SK-N-MC (cell line): ENCODE data around the gene TMEM8B.

Experiments
- DNase-seq: peaks from one replicate; pipeline ENCODE4 v3.0.0-alpha.2; 2011; ENCODE audit warnings: low read depth, low spot score
- H3K27ac ChIP-seq: fragments of 200-600 bp; sonication (generic); 2 replicates; pipeline ENCODE4 v1.5.1; 2016; ENCODE audit warnings: mixed run types
- H3K36me3 ChIP-seq: fragments of 200-600 bp; sonication (generic); 2 replicates; pipeline ENCODE4 v1.6.1; 2017; ENCODE audit warnings: antibody characterized with exemption, low read length, mixed read lengths; ENCODE audit not compliant: insufficient read depth
- H3K4me3 ChIP-seq: fragments of 200-600 bp; sonication (generic); 2 replicates; pipeline ENCODE4 v1.5.1; 2016
- H3K9ac ChIP-seq: fragments of 200-600 bp; sonication (generic); 2 replicates; pipeline ENCODE4 v1.8.0; 2017; ENCODE audit warnings: mixed run types, mixed read lengths; ENCODE audit not compliant: insufficient read length
- H3K9me3 ChIP-seq: fragments of 200-600 bp; sonication (generic); 2 replicates; pipeline ENCODE4 v1.6.1; 2017; ENCODE audit warnings: low read depth, mild to moderate bottlenecking, antibody characterized with exemption, low read length, moderate library complexity, mixed read lengths
- EZH2 ChIP-seq: fragments of 200-600 bp; sonication (generic); IDR thresholded peaks from one replicate; pipeline ENCODE4 v1.6.1; 2017; ENCODE audit warnings: antibody characterized with exemption
- FOXP2 ChIP-seq: optimal IDR thresholded peaks from 2 replicates; pipeline ENCODE3; 2011; ENCODE audit warnings: mild to moderate bottlenecking, moderate library complexity; ENCODE audit not compliant: insufficient read depth; ENCODE audit errors: extremely low read length, control extremely low read depth
- POLR2AphosphoS5 ChIP-seq: IDR thresholded peaks from 2 replicates; pipeline ENCODE4 v1.6.1; 2012; ENCODE audit warnings: mild to moderate bottlenecking, low read depth, low read length, borderline replicate concordance

The TMEM8B gene

GRCh38 chr9:35852876-35853865 lies 24.1 kb downstream of the TMEM8B start:
- H3K36me3 ChIP-seq = no peaks in the 10 kb centered on the region
- no peak for TF ChIP-seq POLR2AphosphoS5
- TF ChIP-seq FOXP2 = no peak
- TF ChIP-seq EZH2 = no peak
- H3K9me3 ChIP-seq = no peaks in the 10 kb centered on the region
- DNase-seq = no peak
- H3K4me3 ChIP-seq = no peak overlapping the region
- H3K27ac ChIP-seq = no peak overlapping the region
- no peak overlapping the region for H3K9ac ChIP-seq

GRCh38 chr9:35854091-35854762 lies 25.2 kb downstream of the TMEM8B start:
- no peak overlapping the region for H3K4me3 ChIP-seq
- TF ChIP-seq FOXP2 (no peak), POLR2AphosphoS5 (no peak), EZH2 (no peak)

GRCh38 chr9:35856206-35856605 lies 27.2 kb downstream of the TMEM8B start:
- DNase-seq = no peak
- TF ChIP-seq EZH2 (no peak), FOXP2 (no peak)
- no peaks in the 10 kb centered on the region for H3K9me3 ChIP-seq
- no peak overlapping the region for H3K27ac ChIP-seq
- H3K36me3 ChIP-seq = no peaks in the 10 kb centered on the region
- no peak overlapping the region for H3K4me3 ChIP-seq
- H3K9ac ChIP-seq = no peak overlapping the region

More at GRCh38 chr9:35854091-35854762, 25.2 kb downstream of the TMEM8B start:
- Histone ChIP-seq H3K27ac (no peak overlapping the region), H3K9me3 (no peaks in the 10 kb centered on the region), H3K9ac (no peak overlapping the region), H3K36me3 (no peaks in the 10 kb centered on the region)
- DNase-seq = no peak

- Histone ChIP-seq H3K9me3 (no peaks in the 10 kb centered on the region), H3K9ac (no peak overlapping the region), H3K27ac (no peak overlapping the region), H3K36me3 (no peaks in the 10 kb centered on the region), H3K4me3 (no peak overlapping the region)
- no peak for DNase-seq
- TF ChIP-seq POLR2AphosphoS5 = no peak
- TF ChIP-seq EZH2 = no peak
- TF ChIP-seq FOXP2 = no peak
Observed at GRCh38 chr9:35856882-35857281, 27.9 kb downstream of the TMEM8B start.

- H3K9ac ChIP-seq = no peak overlapping the region
- H3K9me3 ChIP-seq = no peaks in the 10 kb centered on the region
- no peak overlapping the region for H3K27ac ChIP-seq
- TF ChIP-seq EZH2 = no peak
- no peak for TF ChIP-seq POLR2AphosphoS5
- no peak for TF ChIP-seq FOXP2
- no peak overlapping the region for H3K4me3 ChIP-seq
- H3K36me3 ChIP-seq = no peaks in the 10 kb centered on the region
- DNase-seq = no peak
Observed at GRCh38 chr9:35858458-35858857, 29.4 kb downstream of the TMEM8B start.

GRCh38 chr9:35859310-35859989 lies 30.4 kb downstream of the TMEM8B start:
- Histone ChIP-seq H3K36me3 (no peaks in the 10 kb centered on the region), H3K27ac (no peak overlapping the region), H3K9me3 (no peaks in the 10 kb centered on the region), H3K9ac (no peak overlapping the region), H3K4me3 (no peak overlapping the region)
- no peak for DNase-seq
- no peak for TF ChIP-seq EZH2
- no peak for TF ChIP-seq FOXP2
- TF ChIP-seq POLR2AphosphoS5 = no peak

- Histone ChIP-seq H3K9me3 (no peaks in the 10 kb centered on the region), H3K4me3 (no peak overlapping the region), H3K36me3 (no peaks in the 10 kb centered on the region), H3K9ac (no peak overlapping the region), H3K27ac (no peak overlapping the region)
- TF ChIP-seq FOXP2 = no peak
- DNase-seq = no peak
Observed at GRCh38 chr9:35859990-35860339, 30.9 kb downstream of the TMEM8B start.

- no peaks in the 10 kb centered on the region for H3K36me3 ChIP-seq
- no peak for TF ChIP-seq FOXP2
- no peak for TF ChIP-seq POLR2AphosphoS5
- TF ChIP-seq EZH2 = no peak
- no peak for DNase-seq
- H3K9ac ChIP-seq = no peak overlapping the region
- H3K27ac ChIP-seq = no peak overlapping the region
- no peaks in the 10 kb centered on the region for H3K9me3 ChIP-seq
- H3K4me3 ChIP-seq = no peak overlapping the region
Observed at GRCh38 chr9:35861161-35861897, 32.3 kb downstream of the TMEM8B start.
